GM11168 (cell line): Measurements from ENCODE around the gene TWSG1.
"Not testable (repeated sequence)": the region's sequence is repeated elsewhere in the genome, so short reads cannot be mapped to it uniquely, and the experiment has no call there.

ENCODE experiments used
- in situ Hi-C: fragments of 300-500 bp; cut with MboI; formaldehyde crosslinking; loops from one replicate; pipeline ENCODE4 v1.12.0; 2022; ENCODE audit warnings: low sequenced_read_pairs; ENCODE audit not compliant: unreplicated experiment

Gene TWSG1

DNA sequence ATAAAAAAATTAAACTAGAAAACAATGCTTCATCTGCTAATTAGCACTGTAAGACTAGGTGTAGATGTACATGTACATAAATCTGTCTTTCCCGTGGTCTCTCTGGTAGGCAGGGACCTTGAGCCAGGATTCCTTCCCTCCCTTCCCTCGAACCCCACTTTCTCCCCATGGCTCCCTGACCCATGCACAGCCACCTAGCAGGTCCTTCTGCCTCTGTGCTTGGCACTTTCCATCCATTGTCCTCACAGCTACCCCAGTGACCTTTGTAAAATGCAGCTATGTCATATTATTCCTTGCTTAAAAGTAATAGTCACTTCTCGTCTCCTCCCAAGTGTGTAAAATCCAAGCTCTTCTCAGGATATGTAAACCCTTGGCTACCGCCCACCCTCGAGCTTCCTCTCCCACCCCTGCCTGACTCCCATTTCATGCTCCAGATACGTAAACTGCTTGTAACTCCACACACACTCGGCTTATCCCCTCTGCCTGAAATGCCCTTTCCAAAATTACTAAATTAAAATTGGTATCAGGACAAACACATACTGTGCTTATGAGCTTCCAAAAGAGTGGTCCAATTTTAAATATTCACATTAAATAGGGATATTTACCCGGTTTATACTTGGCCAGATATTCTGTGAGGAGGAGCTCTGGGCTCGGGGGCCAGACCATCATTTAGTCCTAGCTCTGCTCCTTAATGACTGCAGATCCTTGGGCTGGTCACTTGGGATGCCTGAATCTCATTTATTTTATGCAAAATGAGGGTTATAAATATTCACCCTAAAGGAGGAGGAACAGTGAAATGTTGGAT, 86.7 kb downstream of the TWSG1 start:
- in situ Hi-C loops: no loop called here

DNA sequence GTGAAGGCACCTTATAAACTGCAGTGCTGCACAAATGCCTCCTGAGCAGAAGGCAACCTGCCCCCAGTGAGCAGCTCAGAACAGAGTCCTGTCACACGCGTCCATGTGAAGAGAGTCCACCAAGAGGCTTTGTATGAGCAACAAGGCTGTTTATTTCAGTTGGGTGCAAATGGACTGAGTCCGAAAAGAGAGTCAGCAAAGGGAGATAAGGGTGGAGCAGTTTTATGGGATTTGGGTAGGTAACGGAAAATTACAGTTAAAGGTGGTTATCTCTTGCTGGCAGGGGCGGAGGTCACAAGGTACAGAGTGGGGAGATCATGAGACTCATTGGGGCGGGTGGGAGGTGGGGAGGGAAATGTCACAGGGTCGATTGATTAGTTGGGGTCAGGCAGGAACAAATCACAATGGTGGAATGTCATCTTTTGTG, 87.3 kb downstream of the TWSG1 start:
- in situ Hi-C loops: no loop called here

DNA sequence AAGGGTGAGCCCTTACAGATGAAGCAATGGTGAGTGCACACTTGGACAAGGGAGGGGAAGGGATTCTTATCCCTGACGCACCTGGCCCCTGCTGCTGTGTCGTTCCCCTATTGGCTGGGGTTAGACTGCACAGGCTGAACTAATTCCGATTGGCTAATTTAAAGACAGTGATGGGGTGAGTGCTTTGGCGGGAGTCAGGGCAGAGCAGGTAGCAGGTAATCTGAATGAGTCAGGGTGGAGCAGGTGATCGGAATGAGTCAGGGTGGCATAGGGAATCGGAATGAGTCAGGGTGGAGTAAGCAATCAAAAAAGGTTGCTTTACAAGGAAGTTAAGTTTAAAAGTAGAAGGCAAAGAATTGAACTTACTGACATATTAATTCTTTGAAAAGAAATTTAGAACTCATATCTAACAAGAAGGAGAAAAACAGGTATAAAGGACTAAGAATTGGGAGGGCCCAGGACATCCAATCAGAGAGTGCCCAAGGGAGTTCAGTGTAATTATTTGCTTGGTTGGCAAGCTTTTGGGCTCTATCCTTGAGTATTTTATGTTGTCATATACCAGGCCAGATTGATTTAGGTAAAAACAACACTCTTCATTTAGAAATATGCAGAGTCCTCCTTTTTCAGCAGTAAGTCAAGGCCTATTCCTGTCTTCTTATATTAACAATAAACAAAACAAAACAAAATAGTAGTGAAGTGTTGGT, 88.4 kb downstream of the TWSG1 start:
- in situ Hi-C loops: no loop called here

DNA sequence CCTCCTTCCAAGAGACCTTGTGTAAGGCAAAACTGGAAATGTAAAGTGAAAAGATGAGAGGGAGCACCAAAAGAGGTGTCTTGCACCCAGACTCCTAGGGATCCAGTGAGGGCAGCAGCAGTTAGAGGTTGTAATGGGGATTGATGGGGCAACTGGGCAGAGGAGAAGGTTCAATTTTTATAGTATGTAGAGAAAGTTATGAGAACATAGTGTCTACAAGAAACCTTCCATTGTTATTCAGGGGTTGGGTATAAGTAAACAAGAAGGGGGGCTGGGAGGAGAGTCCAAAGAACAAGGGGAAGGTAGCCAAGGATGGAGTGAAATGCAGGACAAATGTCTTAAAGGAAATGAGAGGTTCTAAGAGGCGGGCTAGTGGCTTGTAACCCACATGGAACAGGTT, 89.1 kb downstream of the TWSG1 start:
- in situ Hi-C loops: not testable (repeated sequence)

DNA sequence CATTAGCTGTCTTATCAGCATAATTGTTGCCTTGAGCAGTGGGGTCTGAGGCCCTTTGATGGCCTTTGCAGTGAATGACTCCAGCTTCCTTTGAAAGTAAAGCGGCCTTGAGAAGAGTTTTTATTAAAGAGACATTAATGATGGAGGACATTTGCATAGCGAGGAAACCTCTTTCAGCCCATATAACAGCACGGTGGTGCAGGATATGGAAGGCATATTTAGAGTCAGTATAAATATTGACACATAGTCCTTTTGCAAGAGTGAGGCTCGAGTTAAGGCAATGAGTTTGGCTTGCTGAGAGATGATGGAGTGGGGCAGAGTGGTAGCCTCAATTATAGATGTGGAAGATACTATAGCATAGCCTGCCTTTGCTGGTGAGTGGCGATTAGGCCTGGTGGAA, 89.7 kb downstream of the TWSG1 start:
- in situ Hi-C loops: not testable (repeated sequence)

DNA sequence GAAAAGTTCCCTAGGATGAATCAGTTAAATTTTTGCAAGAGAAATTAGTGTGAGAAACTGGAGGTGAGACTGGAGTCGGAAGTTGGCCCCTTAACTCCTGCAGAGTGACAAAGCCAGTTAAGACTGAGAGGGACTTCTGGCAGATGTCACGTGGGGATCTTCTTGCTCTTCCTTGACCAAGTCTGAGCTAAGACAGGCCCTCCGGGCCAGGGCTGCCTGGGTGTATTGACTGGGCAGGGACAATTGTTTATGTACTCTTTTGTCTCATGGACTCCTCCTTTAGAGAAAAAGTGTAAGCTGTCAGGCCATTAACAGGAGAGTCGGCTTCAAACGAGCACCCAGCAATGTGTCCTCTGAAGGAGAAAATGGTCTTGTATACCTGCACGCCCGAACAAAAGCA, 92.2 kb downstream of the TWSG1 start:
- in situ Hi-C loops: no loop called here

DNA sequence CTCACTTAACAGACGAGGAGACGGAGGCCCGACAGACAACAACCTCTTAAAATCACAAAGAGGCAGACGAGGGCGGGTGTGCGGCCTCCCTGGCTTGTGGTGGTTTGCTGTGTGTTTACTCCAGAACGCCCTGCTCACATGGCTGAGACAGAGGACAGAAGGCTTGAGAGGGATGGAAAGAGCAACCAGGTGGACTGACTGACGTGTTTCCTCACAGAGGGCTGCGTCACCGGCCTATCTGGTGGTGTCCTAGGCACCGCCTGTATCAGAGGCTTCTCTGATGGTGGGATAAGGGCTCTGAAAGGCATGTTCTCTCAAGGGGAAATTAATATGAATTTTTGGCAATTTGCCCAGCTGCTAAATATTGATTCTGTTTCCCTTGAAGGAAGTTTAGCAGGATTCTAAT, 93.7 kb downstream of the TWSG1 start:
- in situ Hi-C loops: no loop called here

DNA sequence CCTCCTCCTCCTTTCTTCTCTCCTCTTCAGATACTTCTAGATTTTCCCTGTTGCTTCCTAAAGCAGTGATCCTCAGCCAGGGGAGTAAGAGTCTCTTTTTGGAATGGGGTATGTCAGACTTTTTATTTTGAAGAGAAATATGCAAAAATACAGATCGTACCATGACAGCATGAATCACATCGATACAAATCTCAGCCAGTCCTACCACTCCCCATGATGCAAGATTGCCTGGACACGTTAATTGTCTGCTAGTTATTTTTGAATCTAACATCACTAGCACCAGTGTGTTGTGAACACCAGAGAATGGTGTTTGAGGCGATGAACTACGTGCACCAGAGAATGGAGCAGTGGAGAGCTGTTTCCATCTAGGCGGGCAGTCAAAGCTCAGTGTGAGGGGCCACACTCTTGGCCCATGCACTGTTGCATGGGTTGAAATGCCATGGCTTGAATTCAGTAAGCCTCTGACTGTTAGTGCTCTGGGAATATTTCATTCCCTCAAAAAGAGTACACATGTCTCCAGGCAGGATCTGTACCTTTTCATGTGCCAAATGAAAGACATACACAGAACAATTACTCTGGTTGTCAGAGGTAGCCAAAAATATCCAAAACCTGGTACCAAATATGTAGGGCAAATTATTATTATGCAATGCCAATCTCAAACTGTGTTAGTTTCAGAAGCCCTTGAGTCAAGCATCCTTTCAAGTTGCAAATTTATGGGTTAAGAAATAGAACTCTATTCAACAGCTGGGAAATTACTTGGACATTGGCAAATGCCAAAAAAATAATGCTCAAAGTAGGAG, 94.5 kb downstream of the TWSG1 start:
- in situ Hi-C loops: no loop called here

DNA sequence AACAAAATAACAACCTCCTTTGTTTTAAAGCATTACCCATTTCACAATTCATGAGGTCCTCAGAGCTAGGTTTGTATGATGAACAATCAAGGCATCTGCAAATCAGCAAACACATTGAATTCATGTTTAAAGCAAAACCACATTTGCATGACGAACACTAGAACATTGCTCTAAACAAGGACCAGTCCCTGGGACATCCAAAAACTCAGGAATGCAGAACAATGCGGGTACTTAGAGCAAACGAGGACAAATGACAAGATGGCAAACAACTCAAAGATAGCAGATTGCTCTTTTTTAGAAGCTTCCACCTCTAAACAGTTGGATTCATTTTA, 95.1 kb downstream of the TWSG1 start:
- in situ Hi-C loops: no loop called here

DNA sequence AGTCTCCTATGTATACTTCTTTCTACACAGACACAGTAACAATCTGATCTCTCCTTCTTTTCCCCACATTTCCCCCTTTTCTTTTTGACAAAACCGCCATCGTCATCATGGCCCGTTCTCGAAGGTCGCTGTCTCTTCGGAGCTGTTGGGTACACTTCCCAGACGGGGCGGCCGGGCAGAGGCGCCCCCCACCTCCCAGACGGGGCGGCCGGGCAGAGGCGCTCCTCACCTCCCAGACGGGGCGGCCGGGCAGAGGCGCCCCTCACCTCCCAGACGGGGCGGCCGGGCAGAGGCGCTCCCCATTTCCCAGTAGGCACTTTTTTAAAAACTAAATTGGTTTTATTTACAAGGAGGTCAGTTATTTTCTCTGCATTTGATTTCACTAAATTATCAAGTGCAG, 95.7 kb downstream of the TWSG1 start:
- in situ Hi-C loops: not testable (repeated sequence)

DNA sequence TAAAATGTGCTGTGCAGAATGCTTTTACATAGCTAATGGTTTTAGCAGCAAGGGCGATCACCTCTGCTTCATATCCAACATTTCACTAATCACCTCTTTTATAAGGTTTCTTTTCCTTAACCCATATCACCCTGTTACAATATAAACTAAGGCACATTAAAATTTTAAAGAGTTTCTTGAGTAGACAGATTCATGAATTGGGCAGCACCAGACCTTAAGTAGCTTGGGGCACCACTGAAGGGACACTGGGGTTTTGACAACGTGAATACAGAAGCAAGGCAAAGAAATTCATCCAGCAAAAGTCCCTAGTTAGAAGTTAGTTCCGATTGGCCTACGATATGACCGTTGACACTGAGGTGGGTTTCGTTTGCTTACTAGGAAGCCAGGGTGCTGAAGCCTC, 96.7 kb downstream of the TWSG1 start:
- in situ Hi-C loops: no loop called here

DNA sequence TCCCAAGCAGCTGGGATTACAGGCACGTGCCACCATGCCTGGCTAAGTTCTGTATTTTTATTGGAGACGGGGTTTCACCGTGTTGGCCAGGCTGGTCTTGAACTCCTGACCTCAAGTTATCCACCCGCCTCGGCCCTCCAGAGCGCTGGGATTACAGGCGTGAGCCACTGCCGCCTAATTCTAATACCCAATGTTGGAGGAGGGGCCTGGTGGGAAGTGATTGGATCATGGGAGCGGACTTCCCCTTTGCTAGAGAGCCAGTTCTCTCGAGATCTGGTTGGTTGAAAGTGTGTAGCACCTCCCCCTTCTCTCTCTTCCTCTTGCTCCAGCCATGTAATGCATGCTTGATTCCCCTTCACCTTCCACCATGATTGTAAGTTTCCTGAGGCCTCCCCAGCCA, 98.5 kb downstream of the TWSG1 start:
- in situ Hi-C loops: not testable (repeated sequence)

DNA sequence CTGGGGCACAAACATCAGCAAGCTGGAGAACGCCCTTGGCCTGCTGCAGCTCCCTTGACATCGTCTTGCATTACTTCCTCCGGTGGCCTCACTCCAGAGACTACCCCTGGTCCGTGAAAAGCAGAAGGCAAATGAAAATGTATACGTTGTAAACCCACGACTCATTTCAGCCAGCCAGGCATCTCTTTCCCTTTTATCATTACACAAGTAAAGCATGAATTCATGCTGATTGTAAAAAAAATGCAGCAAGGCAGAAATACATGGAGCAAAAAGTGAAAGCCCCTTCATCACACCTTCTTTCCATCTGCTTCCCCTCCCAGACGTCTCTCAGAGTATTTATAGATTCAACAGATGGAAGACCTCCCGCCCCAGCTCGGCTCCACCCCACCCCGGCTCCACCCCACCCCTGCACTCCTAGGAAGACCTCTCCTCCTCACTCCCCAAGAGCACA, 99.1 kb downstream of the TWSG1 start:
- in situ Hi-C loops: no loop called here

DNA sequence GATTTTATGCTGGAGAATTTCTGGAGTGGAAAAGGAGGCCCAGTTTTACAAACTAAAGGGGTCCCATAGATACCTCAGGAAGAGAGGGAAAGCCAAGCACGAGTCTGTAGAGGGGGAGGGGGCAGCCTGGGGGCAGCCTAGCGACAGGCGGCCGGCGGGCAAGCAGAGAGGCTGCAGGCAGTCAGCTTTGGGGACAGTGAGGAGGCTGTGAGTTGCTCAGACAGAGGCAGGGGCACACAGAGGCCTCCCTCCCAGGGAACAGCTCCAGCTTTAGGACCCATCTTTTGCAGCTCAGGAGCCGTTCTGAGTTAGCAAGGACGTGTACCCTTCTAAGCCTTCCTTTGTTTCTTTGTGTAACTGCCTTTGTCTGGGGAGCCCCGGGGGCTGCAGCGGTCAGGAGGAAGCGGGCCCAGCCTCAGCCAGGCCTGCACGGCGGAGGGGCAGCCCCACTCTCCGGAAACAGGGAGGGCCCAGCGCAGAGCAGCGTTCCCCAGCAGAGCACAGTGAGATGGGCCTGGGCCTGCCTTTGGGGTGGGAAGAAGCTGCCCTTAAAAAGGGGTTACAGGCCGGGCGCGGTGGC, 99.6 kb downstream of the TWSG1 start:
- in situ Hi-C loops: no loop called here

DNA sequence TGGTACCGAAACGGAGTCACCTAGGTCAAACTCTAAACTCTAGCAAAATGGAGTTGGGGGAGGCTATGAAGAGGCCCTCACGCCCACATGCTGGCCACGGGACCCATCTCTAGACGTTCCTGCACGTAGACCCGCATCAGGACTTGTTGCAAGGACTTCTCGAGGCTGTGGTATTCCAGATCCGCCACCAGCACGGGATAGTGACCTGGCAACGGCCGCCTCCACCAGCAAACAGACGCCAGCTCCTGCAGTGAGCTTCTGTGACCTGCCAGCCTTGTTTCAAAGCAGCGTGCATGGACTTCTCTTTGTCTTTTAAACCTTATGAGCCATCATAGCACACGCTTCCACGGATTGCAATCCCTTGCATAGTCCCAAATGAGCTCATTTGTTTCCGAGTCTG, 100.5 kb downstream of the TWSG1 start:
- in situ Hi-C loops: no loop called here

DNA sequence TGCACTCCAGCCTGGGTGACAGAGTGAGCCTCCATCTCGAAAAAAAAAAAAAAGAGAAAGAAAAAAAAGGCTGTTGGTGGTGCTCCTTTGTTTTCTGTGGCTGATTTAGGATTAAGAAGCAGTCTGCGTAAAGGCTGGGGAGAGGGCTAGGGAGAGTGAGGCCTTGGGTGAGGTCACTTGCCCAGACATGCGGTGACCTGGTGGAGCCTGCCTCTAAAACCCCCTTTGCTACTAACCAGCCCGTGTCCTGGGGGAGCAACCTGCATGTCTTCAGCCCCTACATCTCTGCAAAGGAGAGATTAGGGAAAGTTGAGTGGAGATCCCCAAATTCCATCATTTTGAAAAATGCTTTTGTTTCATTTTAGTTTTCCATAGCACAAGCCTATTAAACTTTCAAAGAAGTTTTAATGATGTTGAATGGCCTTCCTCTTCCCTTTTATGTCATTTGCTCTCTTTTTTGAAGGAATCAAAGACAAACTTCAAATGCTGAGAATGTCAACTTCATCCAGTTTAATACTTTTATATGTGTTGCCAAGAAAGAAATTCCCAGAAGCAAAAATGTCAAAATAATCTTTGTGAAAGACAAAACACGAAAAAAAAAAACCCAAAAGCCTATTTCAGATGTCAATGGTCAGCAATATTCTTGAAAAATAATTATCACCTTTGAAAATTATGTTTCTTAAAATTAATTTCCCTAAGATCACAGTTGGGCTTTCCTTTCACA, 101.8 kb downstream of the TWSG1 start:
- in situ Hi-C loops: no loop called here

DNA sequence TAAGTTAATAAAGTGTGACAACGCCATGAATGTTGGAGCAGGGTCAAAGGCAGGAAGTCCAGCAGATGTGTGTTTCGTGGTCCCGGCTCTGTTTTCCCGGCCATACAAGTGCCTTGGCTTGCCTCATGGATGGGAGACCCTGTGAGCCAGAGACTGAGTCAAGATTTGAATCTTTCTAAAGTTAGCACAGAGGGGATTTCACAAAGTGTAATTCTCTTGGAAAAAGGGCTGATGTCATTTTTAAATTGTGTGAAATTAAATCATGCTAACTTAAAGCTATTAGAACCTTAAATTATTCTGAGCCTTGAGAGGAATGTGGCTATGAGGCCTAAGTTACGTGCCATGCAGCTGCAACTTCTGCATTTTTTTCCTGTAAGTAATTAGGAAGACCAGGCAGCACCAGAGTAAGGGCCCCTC, 102.5 kb downstream of the TWSG1 start:
- in situ Hi-C loops: no loop called here

DNA sequence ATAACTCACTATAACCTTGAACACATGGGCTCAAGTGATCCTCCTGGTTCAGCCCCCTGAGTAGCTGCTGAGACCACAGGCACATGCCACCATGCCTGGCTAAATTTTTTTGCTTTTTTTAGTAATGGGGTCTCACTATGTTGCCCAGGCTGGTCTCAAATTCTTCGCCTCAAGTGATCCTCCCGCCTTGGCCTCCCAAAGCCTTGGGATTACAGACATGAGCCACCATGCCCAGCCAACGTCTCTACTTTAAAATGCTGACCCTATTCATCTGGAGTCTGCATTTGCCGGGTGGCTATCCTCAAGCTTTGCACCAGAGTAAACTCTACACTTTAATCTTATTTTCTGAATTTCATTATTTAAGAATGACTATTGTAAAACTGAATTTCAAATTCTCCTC, 103.1 kb downstream of the TWSG1 start:
- in situ Hi-C loops: no loop called here

DNA sequence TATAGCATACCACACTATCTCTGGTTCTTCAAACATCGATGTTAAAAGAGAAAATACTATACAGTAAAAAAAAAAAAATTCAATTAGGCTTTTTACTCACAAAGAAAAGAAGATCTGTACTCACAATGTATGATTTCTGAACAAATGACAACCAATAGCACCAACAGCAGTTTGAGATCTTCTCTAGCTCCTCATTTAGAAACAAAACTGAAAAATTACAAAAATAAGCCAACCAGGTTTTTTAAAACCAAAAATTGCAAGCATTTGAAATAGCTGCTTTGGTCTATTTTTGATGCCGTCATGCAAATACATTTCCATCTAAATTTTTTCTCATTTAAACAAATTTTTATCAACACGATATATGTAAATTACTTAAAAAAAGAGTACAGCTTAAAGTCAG, 106.5 kb downstream of the TWSG1 start:
- in situ Hi-C loops: no loop called here

DNA sequence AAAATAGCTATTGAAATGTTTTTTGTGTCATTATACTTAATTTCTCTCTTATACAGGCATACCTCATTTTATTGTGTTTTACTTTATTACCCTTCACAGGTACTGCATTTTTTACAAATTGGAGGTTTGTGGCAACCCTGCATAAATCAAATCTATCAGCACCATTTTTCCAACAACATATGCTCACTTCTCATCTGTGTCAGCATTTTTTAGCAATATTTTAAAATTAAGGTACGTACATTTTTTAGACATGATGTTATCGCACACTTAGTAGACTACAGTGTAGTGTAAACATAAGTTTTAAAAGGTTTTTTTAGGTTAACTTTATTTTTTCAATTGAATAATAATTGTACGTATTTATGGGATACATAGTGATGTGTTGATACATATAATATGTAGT, 110.0 kb downstream of the TWSG1 start:
- in situ Hi-C loops: no loop called here
